Neural progenitor cell (in vitro differentiated cells): ENCODE data around the gene HNMT. TPM values are rescaled to one million over a fixed set of nuclear protein-coding genes. Genes with fewer than 3 reads are reported as not detected.

ENCODE experiments used
- DNase-seq: peaks from one replicate; pipeline ENCODE4 v3.0.0-alpha.2; 2016; ENCODE audit warnings: low spot score
- H2AFZ ChIP-seq: fragments of 200-600 bp; sonication (generic); replicated peaks from 2 replicates; pipeline ENCODE4 v1.6.1; 2016; ENCODE audit warnings: antibody characterized with exemption
- H3F3A ChIP-seq: fragments of 200-600 bp; sonication (generic); 2 replicates; pipeline ENCODE4 v1.6.1; 2016; ENCODE audit warnings: antibody characterized with exemption, low read depth
- H3K27ac ChIP-seq: fragments of 200-600 bp; sonication (generic); 2 replicates; pipeline ENCODE4 v1.5.1; 2016; ENCODE audit warnings: mild to moderate bottlenecking
- H3K27me3 ChIP-seq: fragments of 200-600 bp; sonication (generic); 2 replicates; pipeline ENCODE4 v1.6.1; 2016; ENCODE audit warnings: mild to moderate bottlenecking, moderate library complexity
- H3K36me3 ChIP-seq: fragments of 200-600 bp; sonication (generic); 2 replicates; pipeline ENCODE4 v1.5.1; 2016
- H3K4me1 ChIP-seq: fragments of 200-600 bp; sonication (generic); 2 replicates; pipeline ENCODE4 v1.6.1; 2016; ENCODE audit warnings: mixed run types
- H3K4me2 ChIP-seq: fragments of 200-600 bp; sonication (generic); 2 replicates; pipeline ENCODE4 v1.6.1; 2016
- H3K4me3 ChIP-seq: fragments of 200-600 bp; sonication (generic); 2 replicates; pipeline ENCODE4 v1.5.1; 2016
- H3K79me2 ChIP-seq: fragments of 200-600 bp; sonication (generic); 2 replicates; pipeline ENCODE4 v1.6.1; 2016; ENCODE audit warnings: low read depth
- H3K9ac ChIP-seq: fragments of 200-600 bp; sonication (generic); 2 replicates; pipeline ENCODE4 v1.6.1; 2016
- H3K9me3 ChIP-seq: fragments of 200-600 bp; sonication (generic); 2 replicates; pipeline ENCODE4 v1.5.1; 2016; ENCODE audit warnings: low read depth
- H4K20me1 ChIP-seq: fragments of 200-600 bp; sonication (generic); 2 replicates; pipeline ENCODE4 v1.6.1; 2016; ENCODE audit warnings: low read depth
- H3K27ac Mint-ChIP-seq: 3 replicates; pipeline ENCODE4 v1.8.0; 2021; ENCODE audit warnings: mixed read lengths
- H3K27me3 Mint-ChIP-seq: 2 replicates; pipeline ENCODE4 v1.8.0; 2022; ENCODE audit warnings: low read depth, mild to moderate bottlenecking, inconsistent platforms, moderate library complexity, mixed read lengths; ENCODE audit not compliant: insufficient read depth
- H3K36me3 Mint-ChIP-seq: 3 replicates; pipeline ENCODE4 v1.8.0; 2021; ENCODE audit warnings: mixed read lengths
- H3K4me1 Mint-ChIP-seq: 3 replicates; pipeline ENCODE4 v1.8.0; 2021; ENCODE audit warnings: mixed read lengths
- H3K4me3 Mint-ChIP-seq: 3 replicates; pipeline ENCODE4 v1.8.0; 2021; ENCODE audit warnings: mild to moderate bottlenecking, moderate library complexity, mixed read lengths
- H3K9me3 Mint-ChIP-seq: 3 replicates; pipeline ENCODE4 v1.8.0; 2020; ENCODE audit warnings: mixed read lengths
- EZH2 ChIP-seq: fragments of 200-600 bp; sonication (generic); IDR thresholded peaks from 2 replicates; pipeline ENCODE4 v1.6.1; 2017; ENCODE audit warnings: antibody characterized with exemption, mild to moderate bottlenecking, moderate library complexity
- EZH2phosphoT487 ChIP-seq: fragments of 200-600 bp; sonication (generic); IDR thresholded peaks from 2 replicates; pipeline ENCODE4 v1.6.1; 2017; ENCODE audit warnings: antibody characterized with exemption
- total RNA-seq: library from RNA; depleted of rRNA; stranded (reverse); fragments of >200 nt; gene quantifications from 2 replicates; pipeline ENCODE4 v1.2.3, GENCODE V29; 2015; ENCODE audit warnings: low replicate concordance
- TF ChIP-seq, protein P1 (sequence below): fragments of 200-600 bp; sonication (generic); IDR thresholded peaks from 2 replicates; pipeline ENCODE4 v1.5.1; 2017; ENCODE audit warnings: antibody characterized with exemption, mild to moderate bottlenecking

Gene HNMT
- total RNA-seq, 1 donor from 2014 or later = 1.6 TPM

- Histone ChIP-seq H3K27me3 (no peaks in the 10 kb centered on the region), H3K27ac (no peak overlapping the region), H2AFZ (no peak overlapping the region), H3F3A (no peaks in the 10 kb centered on the region), H3K79me2 (no peaks in the 10 kb centered on the region), H3K9me3 (no peaks in the 10 kb centered on the region), H4K20me1 (no peaks in the 10 kb centered on the region), H3K4me3 (no peak overlapping the region), H3K36me3 (no peaks in the 10 kb centered on the region), H3K9ac (no peak overlapping the region), H3K4me2 (no peak overlapping the region), H3K4me1 (no peaks in the 10 kb centered on the region)
- Mint-ChIP-seq H3K4me1 (no peaks in the 10 kb centered on the region), H3K36me3 (no peaks in the 10 kb centered on the region), H3K27ac (no peak overlapping the region), H3K27me3 (peaks cover 2% of the 10 kb centered on the region), H3K9me3 (no peaks in the 10 kb centered on the region), H3K4me3 (no peak overlapping the region)
- no peak for TF ChIP-seq EZH2phosphoT487
- TF ChIP-seq, protein P1, sequence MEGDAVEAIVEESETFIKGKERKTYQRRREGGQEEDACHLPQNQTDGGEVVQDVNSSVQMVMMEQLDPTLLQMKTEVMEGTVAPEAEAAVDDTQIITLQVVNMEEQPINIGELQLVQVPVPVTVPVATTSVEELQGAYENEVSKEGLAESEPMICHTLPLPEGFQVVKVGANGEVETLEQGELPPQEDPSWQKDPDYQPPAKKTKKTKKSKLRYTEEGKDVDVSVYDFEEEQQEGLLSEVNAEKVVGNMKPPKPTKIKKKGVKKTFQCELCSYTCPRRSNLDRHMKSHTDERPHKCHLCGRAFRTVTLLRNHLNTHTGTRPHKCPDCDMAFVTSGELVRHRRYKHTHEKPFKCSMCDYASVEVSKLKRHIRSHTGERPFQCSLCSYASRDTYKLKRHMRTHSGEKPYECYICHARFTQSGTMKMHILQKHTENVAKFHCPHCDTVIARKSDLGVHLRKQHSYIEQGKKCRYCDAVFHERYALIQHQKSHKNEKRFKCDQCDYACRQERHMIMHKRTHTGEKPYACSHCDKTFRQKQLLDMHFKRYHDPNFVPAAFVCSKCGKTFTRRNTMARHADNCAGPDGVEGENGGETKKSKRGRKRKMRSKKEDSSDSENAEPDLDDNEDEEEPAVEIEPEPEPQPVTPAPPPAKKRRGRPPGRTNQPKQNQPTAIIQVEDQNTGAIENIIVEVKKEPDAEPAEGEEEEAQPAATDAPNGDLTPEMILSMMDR = no peak
- TF ChIP-seq EZH2 = no peak
- DNase-seq = no peak
Measured at GRCh38 chr2:137928547-137929518, 35.4 kb upstream of the HNMT start.

DNA sequence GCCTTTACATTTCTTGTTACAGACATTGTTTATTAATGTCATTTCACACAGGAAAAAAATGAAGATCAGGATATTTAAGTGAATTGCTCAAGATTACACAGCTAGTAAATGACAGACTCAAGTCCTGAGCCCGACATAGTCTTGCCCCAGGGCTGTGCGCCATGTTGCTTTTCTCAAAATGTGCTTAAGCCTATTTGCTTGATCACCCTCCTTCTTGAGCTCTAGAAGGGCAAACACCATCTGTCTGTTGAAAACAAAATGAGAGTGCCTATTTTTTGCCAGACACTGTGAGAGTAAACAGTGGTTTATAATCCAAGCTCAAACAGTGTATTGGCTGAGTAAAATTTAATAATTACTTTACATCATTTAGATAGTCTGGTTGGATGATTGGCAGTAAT is 34.8 kb upstream of the HNMT start:
- Histone ChIP-seq H3F3A (no peaks in the 10 kb centered on the region), H4K20me1 (no peaks in the 10 kb centered on the region), H3K36me3 (no peaks in the 10 kb centered on the region), H3K27ac (no peak overlapping the region), H3K4me3 (no peak overlapping the region), H3K79me2 (no peaks in the 10 kb centered on the region), H3K4me2 (no peak overlapping the region), H3K9ac (no peak overlapping the region), H3K9me3 (no peaks in the 10 kb centered on the region), H3K27me3 (no peaks in the 10 kb centered on the region), H3K4me1 (no peaks in the 10 kb centered on the region), H2AFZ (no peak overlapping the region)
- no peak for DNase-seq
- no peaks in the 10 kb centered on the region for H3K36me3 Mint-ChIP-seq
- no peaks in the 10 kb centered on the region for H3K9me3 Mint-ChIP-seq
- H3K4me1 Mint-ChIP-seq = no peaks in the 10 kb centered on the region
- no peak for TF ChIP-seq EZH2phosphoT487
- no peak overlapping the region for H3K27ac Mint-ChIP-seq
- no peak overlapping the region for H3K4me3 Mint-ChIP-seq
- peaks cover 2% of the 10 kb centered on the region for H3K27me3 Mint-ChIP-seq

- H3K4me1 ChIP-seq = no peaks in the 10 kb centered on the region
- no peaks in the 10 kb centered on the region for H3K79me2 ChIP-seq
- no peaks in the 10 kb centered on the region for H4K20me1 ChIP-seq
- Mint-ChIP-seq H3K36me3 (no peaks in the 10 kb centered on the region), H3K27me3 (peaks cover 2% of the 10 kb centered on the region), H3K27ac (no peak overlapping the region), H3K4me1 (no peaks in the 10 kb centered on the region), H3K4me3 (no peak overlapping the region), H3K9me3 (no peaks in the 10 kb centered on the region)
- no peak overlapping the region for H3K4me2 ChIP-seq
- H3K4me3 ChIP-seq = no peak overlapping the region
- H3K9ac ChIP-seq = no peak overlapping the region
- no peak overlapping the region for H3K27ac ChIP-seq
- no peak overlapping the region for H2AFZ ChIP-seq
- no peaks in the 10 kb centered on the region for H3K36me3 ChIP-seq
- no peaks in the 10 kb centered on the region for H3K9me3 ChIP-seq
- H3K27me3 ChIP-seq = no peaks in the 10 kb centered on the region
- no peaks in the 10 kb centered on the region for H3F3A ChIP-seq
- DNase-seq = no peak
- TF ChIP-seq EZH2phosphoT487 (no peak), EZH2 (no peak)
- TF ChIP-seq, protein P1 = no peak
Measured at GRCh38 chr2:137930146-137930545, 34.1 kb upstream of the HNMT start.

DNA sequence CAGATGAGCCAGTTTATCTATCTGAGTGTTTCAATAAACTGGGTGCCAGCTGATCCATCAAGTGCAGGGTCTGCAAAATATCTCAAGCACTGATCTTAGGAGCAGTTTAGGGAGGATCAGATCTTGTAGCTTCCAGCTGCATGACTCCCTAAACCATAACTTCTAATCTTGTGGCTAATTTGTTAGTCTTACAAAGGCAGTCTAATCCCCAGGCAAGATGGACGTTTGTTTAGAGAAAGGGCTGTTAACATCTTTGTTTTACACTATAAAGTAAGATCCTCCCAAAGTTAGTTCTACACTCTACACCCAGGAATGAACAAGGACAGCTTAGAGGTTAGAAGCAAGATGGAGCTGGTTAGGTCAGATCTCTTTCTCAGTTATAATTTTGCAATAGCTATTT is 28.7 kb upstream of the HNMT start:
- Histone ChIP-seq H3K4me3 (no peak overlapping the region), H3K4me1 (peaks cover 9% of the 10 kb centered on the region), H3F3A (no peaks in the 10 kb centered on the region), H3K4me2 (peak overlapping the region; percentile 22), H4K20me1 (no peaks in the 10 kb centered on the region), H3K27ac (no peak overlapping the region), H3K9me3 (no peaks in the 10 kb centered on the region), H2AFZ (peak overlapping the region; percentile 26), H3K27me3 (no peaks in the 10 kb centered on the region), H3K9ac (no peak overlapping the region), H3K79me2 (no peaks in the 10 kb centered on the region), H3K36me3 (no peaks in the 10 kb centered on the region)
- Mint-ChIP-seq H3K27ac (no peak overlapping the region), H3K36me3 (no peaks in the 10 kb centered on the region), H3K27me3 (peaks cover 2% of the 10 kb centered on the region), H3K4me3 (no peak overlapping the region), H3K4me1 (no peaks in the 10 kb centered on the region), H3K9me3 (no peaks in the 10 kb centered on the region)
- no peak for TF ChIP-seq EZH2phosphoT487
- TF ChIP-seq, protein P1 = no peak
- no peak for TF ChIP-seq EZH2
- peak; percentile 12 for DNase-seq
